HCT116 (cell line): Measurements from ENCODE around the gene RNASE1. TPM values are rescaled to one million over a fixed set of nuclear protein-coding genes. Genes with fewer than 3 reads are reported as not detected.

Experiments used
- ATAC-seq: fragments of 200-7000 bp; cut with Tn5 transposase; 2 replicates; pipeline ENCODE4 v1.9.1; 2020; ENCODE audit warnings: mild to moderate bottlenecking, moderate library complexity
- BruUV-seq: library from RNA; stranded (reverse); fragments of 400-500 nt; replicated peaks from 2 replicates; lab custom pipeline; 2021; lab: Mats Ljungman, UMichigan
- CTCF ChIA-PET: fragments of 300-600 bp; sonication (Branson Sonifier 250); formaldehyde crosslinking; loops from one replicate; lab custom pipeline; 2021; ENCODE audit warnings: antibody characterized with exemption; lab: Charles Lee
- POLR2A ChIA-PET: fragments of 300-600, 350-600 bp; sonication (Branson Sonifier 250); formaldehyde crosslinking; loops from one replicate; lab custom pipeline; 2021; ENCODE audit warnings: antibody characterized with exemption; lab: Charles Lee
- RAD21 ChIA-PET, 2 experiments: fragments of 300-600 bp; sonication (Branson Sonifier 250); formaldehyde crosslinking; loops; one replicate each; lab custom pipeline; 2023; ENCODE audit warnings: low total read pairs in 2 of 2; ENCODE audit not compliant: uncharacterized antibody in 2 of 2, unreplicated experiment in 2 of 2, low non-redundant PET in 1 of 2; lab: Charles Lee
- DNase-seq: peaks from one replicate; pipeline ENCODE4 v3.0.0-alpha.2; 2010; ENCODE audit warnings: low read depth, low spot score
- H2AFZ ChIP-seq: fragments of 200-600 bp; shearing (Covaris generic), sonication (generic); 2 replicates; pipeline ENCODE4 v1.6.1; 2017; ENCODE audit warnings: low read depth, mixed run types, mixed read lengths, antibody characterized with exemption, low read length; ENCODE audit not compliant: poor library complexity, severe bottlenecking
- H3K27ac ChIP-seq: 2 replicates; pipeline ENCODE4 v1.5.1; 2012; ENCODE audit warnings: low read depth, low read length
- H3K27me3 ChIP-seq: fragments of 200-600 bp; sonication (generic); 2 replicates; pipeline ENCODE4 v1.6.1; 2016; ENCODE audit warnings: mixed run types, low read length, mixed read lengths; ENCODE audit not compliant: insufficient read depth
- H3K36me3 ChIP-seq, 2 experiments: fragments of 200-500 bp in 1 of 2; fragments of 200-600 bp in 1 of 2; sonication (Bioruptor generic) in 1 of 2; sonication (generic) in 1 of 2; 2 replicates each; pipeline versions ENCODE4 v1.5.1 to v1.6.1; 2014 to 2016; ENCODE audit warnings: low read length in 2 of 2, inconsistent platforms in 1 of 2, mixed read lengths in 1 of 2, mixed run types in 1 of 2; ENCODE audit not compliant: insufficient read depth in 2 of 2, control insufficient read depth in 1 of 2
- H3K4me1 ChIP-seq, 2 experiments: fragments of 200-600 bp in 1 of 2; sonication (generic) in 1 of 2; 2 replicates each; pipeline versions ENCODE4 v1.5.1 to v1.6.1; 2012 to 2017; ENCODE audit warnings: low read length in 2 of 2, inconsistent platforms in 1 of 2, mild to moderate bottlenecking in 1 of 2, mixed read lengths in 1 of 2, mixed run types in 1 of 2, moderate library complexity in 1 of 2; ENCODE audit not compliant: insufficient read depth in 2 of 2, control insufficient read depth in 1 of 2
- H3K4me2 ChIP-seq: fragments of 200-600 bp; sonication (generic); 2 replicates; pipeline ENCODE4 v1.6.1; 2017; ENCODE audit warnings: mixed run types, low read length, mixed read lengths
- H3K4me3 ChIP-seq, 2 experiments: fragments of 200-600 bp in 1 of 2; sonication (generic) in 1 of 2; replicated peaks in 1 of 2; 2 replicates each; pipeline ENCODE4 v1.5.1; 2011 to 2016; ENCODE audit warnings: low read length in 2 of 2, control low read depth in 1 of 2, low read depth in 1 of 2, mild to moderate bottlenecking in 1 of 2, mixed read lengths in 1 of 2, mixed run types in 1 of 2
- H3K79me2 ChIP-seq: fragments of 200-600 bp; sonication (generic); 2 replicates; pipeline ENCODE4 v1.6.1; 2017; ENCODE audit warnings: mild to moderate bottlenecking, mixed run types, low read length, moderate library complexity, mixed read lengths; ENCODE audit not compliant: insufficient read depth
- H3K9ac ChIP-seq: fragments of 200-600 bp; sonication (generic); 2 replicates; pipeline ENCODE4 v1.6.1; 2016; ENCODE audit warnings: low read length, mixed read lengths
- H3K9me2 ChIP-seq: fragments of 200-600 bp; sonication (generic), shearing (Covaris generic); 2 replicates; pipeline ENCODE4 v1.6.1; 2017; ENCODE audit warnings: mixed run types, mild to moderate bottlenecking, moderate library complexity; ENCODE audit not compliant: insufficient read depth
- H3K9me3 ChIP-seq, 2 experiments: fragments of 200-500 bp in 1 of 2; fragments of 200-600 bp in 1 of 2; sonication (Bioruptor generic) in 1 of 2; sonication (generic) in 1 of 2; 2 replicates each; pipeline ENCODE4 v1.6.1; 2014 to 2017; ENCODE audit warnings: low read length in 2 of 2, mixed read lengths in 2 of 2, inconsistent platforms in 1 of 2, low read depth in 1 of 2, mild to moderate bottlenecking in 1 of 2, mixed run types in 1 of 2, moderate library complexity in 1 of 2; ENCODE audit not compliant: control insufficient read depth in 1 of 2, insufficient read depth in 1 of 2
- H4K20me1 ChIP-seq: fragments of 200-600 bp; sonication (generic), shearing (Covaris generic); 2 replicates; pipeline ENCODE4 v1.6.1; 2017; ENCODE audit warnings: mixed run types, mild to moderate bottlenecking, moderate library complexity; ENCODE audit not compliant: insufficient read depth
- CBX3 ChIP-seq: IDR thresholded peaks from 2 replicates; pipeline ENCODE4 v1.6.1; 2012; ENCODE audit warnings: low read depth
- ELF1 ChIP-seq: IDR thresholded peaks from 2 replicates; pipeline ENCODE4 v1.6.1; 2012; ENCODE audit warnings: low read depth, borderline replicate concordance
- EZH2 ChIP-seq: fragments of 200-600 bp; sonication (generic); IDR thresholded peaks from 2 replicates; pipeline ENCODE4 v1.6.1; 2017; ENCODE audit warnings: antibody characterized with exemption, mixed run types
- FOSL1 ChIP-seq: IDR thresholded peaks from 2 replicates; pipeline ENCODE4 v1.6.1; 2012; ENCODE audit warnings: low read depth
- POLR2AphosphoS5 ChIP-seq: IDR thresholded peaks from 2 replicates; pipeline ENCODE4 v1.6.1; 2011; ENCODE audit warnings: mild to moderate bottlenecking, low read depth, low read length, moderate library complexity
- SP1 ChIP-seq: IDR thresholded peaks from 2 replicates; pipeline ENCODE4 v1.6.1; 2012; ENCODE audit warnings: low read depth
- SRF ChIP-seq: IDR thresholded peaks from 2 replicates; pipeline ENCODE4 v1.6.1; 2012; ENCODE audit warnings: low read depth
- TCF7L2 ChIP-seq: IDR thresholded peaks from 2 replicates; pipeline ENCODE4 v1.7.0; 2011; ENCODE audit warnings: borderline replicate concordance, inconsistent platforms; ENCODE audit not compliant: insufficient read depth, insufficient read length; ENCODE audit errors: extremely low read depth
- YY1 ChIP-seq: IDR thresholded peaks from 2 replicates; pipeline ENCODE4 v1.6.1; 2011; ENCODE audit warnings: low read length, low read depth, moderate library complexity, mild to moderate bottlenecking; ENCODE audit not compliant: insufficient replicate concordance; ENCODE audit errors: extremely low read depth
- ZBTB33 ChIP-seq: IDR thresholded peaks from 2 replicates; pipeline ENCODE4 v1.6.1; 2011; ENCODE audit warnings: mild to moderate bottlenecking, low read length, moderate library complexity; ENCODE audit not compliant: insufficient replicate concordance; ENCODE audit errors: extremely low read depth
- ZFX ChIP-seq: fragments of 450-650 bp; IDR thresholded peaks from 2 replicates; pipeline ENCODE4 v1.6.1; 2017
- intact Hi-C: fragments of 100-400 bp; cut with micrococcal nuclease; formaldehyde crosslinking; loops from 2 replicates; pipeline ENCODE4 v1.10.0; 2022
- total RNA-seq: library from RNA; stranded (reverse); gene quantifications from one replicate; pipeline ENCODE4 v1.2.1, GENCODE V29; 2021; ENCODE audit not compliant: unreplicated experiment
- TF ChIP-seq, protein P1 (sequence below): IDR thresholded peaks from 2 replicates; pipeline ENCODE4 v1.6.1; 2012; ENCODE audit warnings: low read depth
- TF ChIP-seq, protein P2 (sequence below): IDR thresholded peaks from 2 replicates; pipeline ENCODE4 v1.6.1; 2012
- TF ChIP-seq, protein P3 (sequence below): IDR thresholded peaks from 2 replicates; pipeline ENCODE4 v1.6.1; 2012

Gene RNASE1
- total RNA-seq, 1 experiment from 2014 or later, result 3.3 TPM

- Histone ChIP-seq H3K4me1 (no peaks in the 10 kb centered on the region), H3K9me3 (no peaks in the 10 kb centered on the region), H3K9me2 (no peaks in the 10 kb centered on the region), H3K4me2 (no peak overlapping the region), H3K27me3 (no peaks in the 10 kb centered on the region), H3K36me3 (no peaks in the 10 kb centered on the region), H4K20me1 (no peaks in the 10 kb centered on the region), H3K27ac (no peak overlapping the region), H3K4me3 (no peak overlapping the region), H3K79me2 (no peaks in the 10 kb centered on the region), H3K9ac (no peak overlapping the region), H2AFZ (no peak overlapping the region)
- no peak for TF ChIP-seq FOSL1
- no TSS peak for BruUV-seq
- ChIA-PET RAD21 (no interaction called here), POLR2A (no interaction called here), CTCF (no interaction called here)
- no peak for ATAC-seq
- intact Hi-C loops, result no loop called here
- DNase-seq, result no peak
Measured at GRCh38 chr14:20790464-20791116, 12.1 kb downstream of the RNASE1 start.

DNA sequence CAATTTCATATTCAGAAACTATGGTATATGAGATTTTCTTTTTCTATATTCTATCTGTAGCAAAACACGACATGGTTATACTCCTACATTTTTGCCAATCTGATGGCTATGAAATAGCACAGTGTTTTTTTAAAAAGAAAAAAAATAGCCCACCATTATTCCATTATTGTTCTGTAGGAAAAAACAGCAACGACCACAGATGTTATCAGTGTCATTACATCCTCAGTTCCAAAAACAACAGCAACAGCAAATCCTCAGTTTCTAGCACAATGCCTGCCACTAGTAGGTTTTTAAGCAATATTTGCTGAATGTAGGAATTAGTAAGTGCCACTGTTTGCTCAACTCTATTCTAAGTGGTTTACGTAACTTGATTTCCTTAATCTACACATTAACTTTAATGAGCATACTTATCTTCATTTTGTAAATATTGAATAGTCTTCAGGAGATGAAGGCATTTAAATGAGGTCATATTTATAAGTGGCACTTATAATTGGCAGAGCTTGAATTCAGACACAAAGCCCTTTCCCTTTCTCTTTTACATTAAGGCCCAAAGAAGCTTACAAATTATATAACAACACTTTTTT is 13.3 kb downstream of the RNASE1 start:
- Histone ChIP-seq H3K9ac (no peak overlapping the region), H3K36me3 (no peaks in the 10 kb centered on the region), H3K27ac (no peak overlapping the region), H3K4me2 (no peak overlapping the region), H3K4me1 (no peaks in the 10 kb centered on the region), H4K20me1 (no peaks in the 10 kb centered on the region), H3K4me3 (no peak overlapping the region), H3K27me3 (no peaks in the 10 kb centered on the region), H3K9me3 (no peaks in the 10 kb centered on the region), H2AFZ (no peak overlapping the region), H3K79me2 (no peaks in the 10 kb centered on the region), H3K9me2 (no peaks in the 10 kb centered on the region)
- no TSS peak for BruUV-seq
- ChIA-PET RAD21 (no interaction called here), CTCF (no interaction called here), POLR2A (no interaction called here)
- no peak for DNase-seq
- no peak for ATAC-seq
- intact Hi-C loops, result no loop called here
- TF ChIP-seq CBX3 (no peak), ELF1 (no peak), TCF7L2 (no peak), SP1 (no peak), EZH2 (no peak), POLR2AphosphoS5 (no peak), ZBTB33 (no peak), SRF (no peak), ZFX (no peak), YY1 (no peak)
- TF ChIP-seq, protein P1, sequence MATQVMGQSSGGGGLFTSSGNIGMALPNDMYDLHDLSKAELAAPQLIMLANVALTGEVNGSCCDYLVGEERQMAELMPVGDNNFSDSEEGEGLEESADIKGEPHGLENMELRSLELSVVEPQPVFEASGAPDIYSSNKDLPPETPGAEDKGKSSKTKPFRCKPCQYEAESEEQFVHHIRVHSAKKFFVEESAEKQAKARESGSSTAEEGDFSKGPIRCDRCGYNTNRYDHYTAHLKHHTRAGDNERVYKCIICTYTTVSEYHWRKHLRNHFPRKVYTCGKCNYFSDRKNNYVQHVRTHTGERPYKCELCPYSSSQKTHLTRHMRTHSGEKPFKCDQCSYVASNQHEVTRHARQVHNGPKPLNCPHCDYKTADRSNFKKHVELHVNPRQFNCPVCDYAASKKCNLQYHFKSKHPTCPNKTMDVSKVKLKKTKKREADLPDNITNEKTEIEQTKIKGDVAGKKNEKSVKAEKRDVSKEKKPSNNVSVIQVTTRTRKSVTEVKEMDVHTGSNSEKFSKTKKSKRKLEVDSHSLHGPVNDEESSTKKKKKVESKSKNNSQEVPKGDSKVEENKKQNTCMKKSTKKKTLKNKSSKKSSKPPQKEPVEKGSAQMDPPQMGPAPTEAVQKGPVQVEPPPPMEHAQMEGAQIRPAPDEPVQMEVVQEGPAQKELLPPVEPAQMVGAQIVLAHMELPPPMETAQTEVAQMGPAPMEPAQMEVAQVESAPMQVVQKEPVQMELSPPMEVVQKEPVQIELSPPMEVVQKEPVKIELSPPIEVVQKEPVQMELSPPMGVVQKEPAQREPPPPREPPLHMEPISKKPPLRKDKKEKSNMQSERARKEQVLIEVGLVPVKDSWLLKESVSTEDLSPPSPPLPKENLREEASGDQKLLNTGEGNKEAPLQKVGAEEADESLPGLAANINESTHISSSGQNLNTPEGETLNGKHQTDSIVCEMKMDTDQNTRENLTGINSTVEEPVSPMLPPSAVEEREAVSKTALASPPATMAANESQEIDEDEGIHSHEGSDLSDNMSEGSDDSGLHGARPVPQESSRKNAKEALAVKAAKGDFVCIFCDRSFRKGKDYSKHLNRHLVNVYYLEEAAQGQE, result no peak
- TF ChIP-seq, protein P2, sequence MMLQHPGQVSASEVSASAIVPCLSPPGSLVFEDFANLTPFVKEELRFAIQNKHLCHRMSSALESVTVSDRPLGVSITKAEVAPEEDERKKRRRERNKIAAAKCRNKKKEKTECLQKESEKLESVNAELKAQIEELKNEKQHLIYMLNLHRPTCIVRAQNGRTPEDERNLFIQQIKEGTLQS, result no peak
- TF ChIP-seq, protein P3, sequence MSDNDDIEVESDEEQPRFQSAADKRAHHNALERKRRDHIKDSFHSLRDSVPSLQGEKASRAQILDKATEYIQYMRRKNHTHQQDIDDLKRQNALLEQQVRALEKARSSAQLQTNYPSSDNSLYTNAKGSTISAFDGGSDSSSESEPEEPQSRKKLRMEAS, result no peak
